Hepatocyte (in vitro differentiated cells): Measurements from ENCODE around the gene LURAP1L. TPM values are rescaled to one million over a fixed set of nuclear protein-coding genes. Genes with fewer than 3 reads are reported as not detected.

Source experiments
- DNase-seq: peaks from one replicate; pipeline ENCODE4 v3.0.0-alpha.2; 2016; ENCODE audit warnings: low spot score
- H2AFZ ChIP-seq: fragments of 200-600 bp; sonication (generic); 2 replicates; pipeline ENCODE4 v1.6.0; 2016; ENCODE audit warnings: antibody characterized with exemption, mild to moderate bottlenecking
- H3K27ac ChIP-seq: fragments of 200-600 bp; sonication (generic); 2 replicates; pipeline ENCODE4 v1.5.1; 2016; ENCODE audit warnings: mild to moderate bottlenecking
- H3K27me3 ChIP-seq: fragments of 200-600 bp; sonication (generic); 2 replicates; pipeline ENCODE4 v1.6.1; 2016
- H3K36me3 ChIP-seq: fragments of 200-600 bp; sonication (generic); replicated peaks from 2 replicates; pipeline ENCODE4 v1.5.1; 2016; ENCODE audit warnings: low read depth; ENCODE audit not compliant: insufficient read depth
- H3K4me1 ChIP-seq: fragments of 200-600 bp; sonication (generic); 2 replicates; pipeline ENCODE4 v1.5.1; 2016; ENCODE audit warnings: mild to moderate bottlenecking, moderate library complexity; ENCODE audit not compliant: insufficient read depth
- H3K4me2 ChIP-seq: fragments of 200-600 bp; sonication (generic); 2 replicates; pipeline ENCODE4 v1.6.0; 2016
- H3K4me3 ChIP-seq: fragments of 200-600 bp; sonication (generic); 2 replicates; pipeline ENCODE4 v1.5.1; 2016; ENCODE audit warnings: mild to moderate bottlenecking
- H3K79me2 ChIP-seq: fragments of 200-600 bp; sonication (generic); 2 replicates; pipeline ENCODE4 v1.6.0; 2017; ENCODE audit warnings: mild to moderate bottlenecking
- H3K9me2 ChIP-seq: fragments of 200-600 bp; sonication (generic); replicated peaks from 2 replicates; pipeline ENCODE4 v1.6.0; 2017; ENCODE audit warnings: mild to moderate bottlenecking; ENCODE audit not compliant: insufficient read depth
- H3K9me3 ChIP-seq: fragments of 200-600 bp; sonication (generic); 2 replicates; pipeline ENCODE4 v1.5.1; 2016; ENCODE audit warnings: low read depth, mild to moderate bottlenecking
- H4K20me1 ChIP-seq: fragments of 200-600 bp; sonication (generic); 2 replicates; pipeline ENCODE4 v1.6.0; 2016; ENCODE audit warnings: mild to moderate bottlenecking; ENCODE audit not compliant: insufficient read depth, poor library complexity, severe bottlenecking
- CTCF ChIP-seq: fragments of 200-600 bp; sonication (generic); IDR thresholded peaks from 2 replicates; pipeline ENCODE4 v1.5.1; 2016; ENCODE audit warnings: antibody characterized with exemption, mild to moderate bottlenecking; ENCODE audit not compliant: poor library complexity
- EZH2 ChIP-seq: fragments of 200-600 bp; sonication (generic); IDR thresholded peaks from 2 replicates; pipeline ENCODE4 v1.6.1; 2016; ENCODE audit warnings: antibody characterized with exemption, mild to moderate bottlenecking, borderline replicate concordance
- EZH2phosphoT487 ChIP-seq: fragments of 200-600 bp; sonication (generic); IDR thresholded peaks from one replicate; pipeline ENCODE4 v1.6.1; 2018; ENCODE audit warnings: antibody characterized with exemption, mild to moderate bottlenecking, low read depth, moderate library complexity; ENCODE audit not compliant: unreplicated experiment, severe bottlenecking
- WGBS: methylation state at CpG from one replicate; pipeline ENCODE4 v1.1.6; 2016; ENCODE audit warnings: low lambda C conversion rate; ENCODE audit errors: missing lambda C conversion rate; 5-methylcytosine and 5-hydroxymethylcytosine counted together
- polyA plus RNA-seq: library from polyadenylated mRNA; unstranded; fragments of >200 nt; fragmentation: Nextera tagmentation; extraction: Ambion mirVana; gene quantifications from 2 replicates; pipeline ENCODE4 v1.2.1, GENCODE V29; 2016
- total RNA-seq: library from RNA; depleted of rRNA; stranded (reverse); fragments of >200 nt; gene quantifications from 2 replicates; pipeline ENCODE4 v1.2.3, GENCODE V29; 2014

LURAP1L gene
- total and polyA plus RNA-seq, 2 experiments from 2014 or later: 36.1 to 37.6 TPM

DNA sequence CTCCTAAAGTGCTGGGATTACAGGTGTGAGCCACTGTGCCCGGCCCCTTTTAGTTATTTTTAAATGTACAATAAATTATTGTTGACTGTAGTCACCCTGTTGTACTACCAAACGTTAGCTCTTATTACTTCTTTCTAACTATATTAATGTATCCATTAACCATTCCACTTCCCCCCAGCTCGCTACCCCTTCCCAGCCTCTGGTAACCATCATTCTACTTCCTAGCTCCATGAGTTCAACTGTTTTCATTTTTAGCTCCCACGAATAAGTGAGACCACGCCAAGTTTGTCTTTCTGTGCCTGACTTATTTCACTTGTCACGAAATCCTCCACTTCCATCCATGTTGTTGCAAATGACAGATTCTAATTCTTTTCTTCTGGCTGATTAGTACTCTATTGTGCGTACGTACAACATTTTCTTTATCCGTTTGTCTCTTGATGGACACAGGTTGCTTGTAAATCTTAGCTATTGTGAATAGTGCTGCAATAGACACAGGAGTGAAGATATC is 6.5 kb downstream of the LURAP1L start:
- Histone ChIP-seq H3K9me3 (peaks cover 11% of the 10 kb centered on the region), H2AFZ (no peak overlapping the region), H3K4me2 (no peak overlapping the region), H3K4me3 (no peak overlapping the region), H3K36me3 (no peaks in the 10 kb centered on the region), H3K79me2 (peaks cover 91% of the 10 kb centered on the region), H4K20me1 (no peaks in the 10 kb centered on the region), H3K27ac (no peak overlapping the region), H3K9me2 (no peaks in the 10 kb centered on the region), H3K27me3 (no peaks in the 10 kb centered on the region), H3K4me1 (peaks cover 13% of the 10 kb centered on the region)
- WGBS: 69% methylated on average over 9 of the region's 9 CpGs
- no peak for TF ChIP-seq CTCF
- TF ChIP-seq EZH2: no peak
- TF ChIP-seq EZH2phosphoT487: no peak
- no peak for DNase-seq

- no peak for DNase-seq
- no peak overlapping the region for H2AFZ ChIP-seq
- H3K79me2 ChIP-seq: peaks cover 95% of the 10 kb centered on the region
- H3K4me1 ChIP-seq: peaks cover 13% of the 10 kb centered on the region
- H3K4me2 ChIP-seq: peak overlapping the region; percentile 22
- TF ChIP-seq EZH2phosphoT487: no peak
- no peak for TF ChIP-seq EZH2
- no peak for TF ChIP-seq CTCF
- no peaks in the 10 kb centered on the region for H3K36me3 ChIP-seq
- H3K9me2 ChIP-seq: no peaks in the 10 kb centered on the region
- H3K9me3 ChIP-seq: peaks cover 11% of the 10 kb centered on the region
- 92% methylated on average over 1 of the region's 1 CpG for WGBS
- peak overlapping the region; percentile 97 for H3K27ac ChIP-seq
- H3K4me3 ChIP-seq: no peak overlapping the region
- no peaks in the 10 kb centered on the region for H3K27me3 ChIP-seq
- H4K20me1 ChIP-seq: no peaks in the 10 kb centered on the region
Observed at GRCh38 chr9:12783767-12784460, 9.1 kb downstream of the LURAP1L start.

- H3K4me2 ChIP-seq: peak overlapping the region; percentile 34
- no peaks in the 10 kb centered on the region for H3K27me3 ChIP-seq
- peak; percentile 84 for DNase-seq
- H3K9me3 ChIP-seq: peaks cover 11% of the 10 kb centered on the region
- H3K36me3 ChIP-seq: no peaks in the 10 kb centered on the region
- no peak overlapping the region for H3K4me3 ChIP-seq
- H2AFZ ChIP-seq: no peak overlapping the region
- peak overlapping the region; percentile 97 for H3K27ac ChIP-seq
- WGBS: 54% methylated on average over 6 of the region's 6 CpGs
- H3K9me2 ChIP-seq: no peaks in the 10 kb centered on the region
- peaks cover 13% of the 10 kb centered on the region for H3K4me1 ChIP-seq
- H3K79me2 ChIP-seq: peaks cover 96% of the 10 kb centered on the region
- H4K20me1 ChIP-seq: no peaks in the 10 kb centered on the region
- TF ChIP-seq EZH2: no peak
- TF ChIP-seq CTCF: no peak
Observed at GRCh38 chr9:12784461-12785259, 9.8 kb downstream of the LURAP1L start.
